ENCODE measurements around the gene CDC42BPG. TPM values are rescaled to one million over a fixed set of nuclear protein-coding genes. Genes with fewer than 3 reads are reported as not detected.

CDC42BPG gene
- total and polyA plus RNA-seq, 10 of the 15 experiments (the other 5 are each of a cell fraction or from before 2014, with no cell fraction given) = 0.02 to 1.3 (median 0.09) TPM; not detected in 1

DNA sequence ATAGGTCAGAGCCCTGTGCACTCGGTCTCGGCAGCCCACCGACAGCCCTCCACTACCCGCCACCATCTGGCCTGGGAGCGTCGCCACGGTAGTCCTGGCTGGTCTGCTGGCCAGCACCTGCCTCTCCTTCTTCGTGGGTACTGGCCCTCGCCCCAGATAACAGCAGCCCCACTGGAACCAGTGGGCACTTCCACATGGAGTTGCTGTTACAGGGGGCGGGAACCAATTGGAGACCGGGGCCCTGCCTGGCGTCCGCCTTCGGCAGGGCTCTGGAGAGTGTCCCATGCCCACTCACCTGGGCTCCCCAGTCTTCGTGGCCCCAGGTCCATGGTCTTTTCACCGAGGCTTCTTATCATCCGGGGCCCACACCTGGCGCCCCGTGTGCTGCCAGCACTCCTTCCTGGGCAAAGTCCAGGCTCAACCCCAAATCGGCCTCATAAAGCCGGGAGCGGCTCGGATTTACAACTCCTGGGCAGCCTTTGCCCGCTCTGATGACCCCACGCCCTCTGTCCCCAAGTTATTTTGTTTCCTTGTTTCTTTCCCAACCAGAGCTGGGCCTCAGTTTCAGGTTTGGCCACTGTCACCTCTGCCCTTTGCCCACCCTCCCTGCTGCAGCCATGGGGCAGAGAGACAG, 46.9 kb upstream of the CDC42BPG start:
- no TSS peak for BruUV-seq (replicated peaks)
- SMC1A ChIA-PET (ENCODE audit: uncharacterized antibody, unreplicated experiment) = interaction anchor here (0.6 to 7.2 kb wide), 5 partner anchors 11 to 43 kb away, joined by 3 to 138 read pairs (median 12); no protein-coding TSS in a partner anchor
- WGBS (ENCODE audit: insufficient coverage, insufficient replicate concordance, low lambda C conversion rate, missing lambda C conversion rate) = 63% methylated on average over 25 of the region's 25 CpGs
- Histone ChIP-seq H3K9ac (ENCODE audit: control insufficient read depth, insufficient read depth, low read length) (no peak overlapping the region), H3K4me2 (ENCODE audit: control insufficient read depth, insufficient read depth) (no peak overlapping the region), H3K27ac (ENCODE audit: control insufficient read depth, insufficient read depth) (no peak overlapping the region), H3K4me3 (no peak overlapping the region), H2AFZ (ENCODE audit: control insufficient read depth, low read depth, low read length) (no peak overlapping the region), H4K20me1 (ENCODE audit: control insufficient read depth, insufficient read depth) (no peaks in the 10 kb centered on the region), H3K36me3 (ENCODE audit: control insufficient read depth in 2 of 2, insufficient read depth in 2 of 2, low read length in 1 of 2) (no peaks in the 10 kb centered on the region), H3K79me2 (ENCODE audit: control insufficient read depth, insufficient read depth, low read length) (no peaks in the 10 kb centered on the region), H3K27me3 (replicated peaks in 1 of 2; ENCODE audit: control insufficient read depth in 2 of 2, insufficient read depth in 2 of 2, low read length in 1 of 2) (no peaks in the 10 kb centered on the region), H3K4me1 (ENCODE audit: control insufficient read depth, insufficient read depth, low read length) (peaks cover 12% of the 10 kb centered on the region), H3K9me3 (replicated peaks; ENCODE audit: control insufficient read depth, insufficient read depth, low read length) (no peaks in the 10 kb centered on the region)
- POLR2A ChIA-PET = interaction anchor here (1.1 to 19.9 kb wide), 2 partner anchors 33 to 44 kb away, joined by 3 to 620 read pairs; no protein-coding TSS in a partner anchor
- no peak for ATAC-seq
- intact Hi-C loops (cut with micrococcal nuclease; ENCODE audit: unreplicated experiment) = no loop called here
- RAD21 ChIA-PET (ENCODE audit: unreplicated experiment) = interaction anchor here (0.8 to 5.7 kb wide), 4 partner anchors 22 to 43 kb away, joined by 3 to 101 read pairs (median 34); no protein-coding TSS in a partner anchor
- CTCF ChIA-PET = interaction anchor here (0.5 to 30.0 kb wide), 6 partner anchors 11 to 275 kb away, joined by 3 to 1208 read pairs (median 22); partner anchors contain the start of genes CDC42BPG and EHD1
- no peak for FAIRE-seq
- DNase-seq (ENCODE audit: low read depth, low spot score) = no peak
- in situ Hi-C loops (cut with MboI) = loop anchor here (5.0 kb wide), 1 partner anchor 44 kb away; no protein-coding TSS in a partner anchor
- TF ChIP-seq RBBP5 (conservative IDR thresholded peaks at IDR 0.05) (no peak), CREB1 (IDR thresholded peaks at IDR 0.05; ENCODE audit: low read depth) (no peak), TAF1 (IDR thresholded peaks at IDR 0.05; ENCODE audit: borderline replicate concordance, low read depth, low read length) (no peak), PAX5 (IDR thresholded peaks at IDR 0.05; ENCODE audit: borderline replicate concordance, low read depth, low read length) (no peak), MTA2 (IDR thresholded peaks at IDR 0.05; ENCODE audit: low read depth) (no peak), KAT2A (conservative IDR thresholded peaks at IDR 0.05; ENCODE audit: control insufficient read depth, low read depth, low read length) (no peak), ATF7 (IDR thresholded peaks at IDR 0.05; ENCODE audit: low read depth) (no peak), HCFC1 (IDR thresholded peaks at IDR 0.05; ENCODE audit: low read length) (no peak), RUNX3 (IDR thresholded peaks at IDR 0.05; ENCODE audit: low read length) (no peak), CBX5 (IDR thresholded peaks at IDR 0.05; ENCODE audit: low read depth) (no peak), SUZ12 (IDR thresholded peaks at IDR 0.05; ENCODE audit: unreplicated experiment) (no peak), CHD4 (IDR thresholded peaks at IDR 0.05) (no peak)
- TF ChIP-seq, protein P1, sequence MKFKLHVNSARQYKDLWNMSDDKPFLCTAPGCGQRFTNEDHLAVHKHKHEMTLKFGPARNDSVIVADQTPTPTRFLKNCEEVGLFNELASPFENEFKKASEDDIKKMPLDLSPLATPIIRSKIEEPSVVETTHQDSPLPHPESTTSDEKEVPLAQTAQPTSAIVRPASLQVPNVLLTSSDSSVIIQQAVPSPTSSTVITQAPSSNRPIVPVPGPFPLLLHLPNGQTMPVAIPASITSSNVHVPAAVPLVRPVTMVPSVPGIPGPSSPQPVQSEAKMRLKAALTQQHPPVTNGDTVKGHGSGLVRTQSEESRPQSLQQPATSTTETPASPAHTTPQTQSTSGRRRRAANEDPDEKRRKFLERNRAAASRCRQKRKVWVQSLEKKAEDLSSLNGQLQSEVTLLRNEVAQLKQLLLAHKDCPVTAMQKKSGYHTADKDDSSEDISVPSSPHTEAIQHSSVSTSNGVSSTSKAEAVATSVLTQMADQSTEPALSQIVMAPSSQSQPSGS (IDR thresholded peaks at IDR 0.05; ENCODE audit: low read length) = no peak
- TF ChIP-seq, protein P2, sequence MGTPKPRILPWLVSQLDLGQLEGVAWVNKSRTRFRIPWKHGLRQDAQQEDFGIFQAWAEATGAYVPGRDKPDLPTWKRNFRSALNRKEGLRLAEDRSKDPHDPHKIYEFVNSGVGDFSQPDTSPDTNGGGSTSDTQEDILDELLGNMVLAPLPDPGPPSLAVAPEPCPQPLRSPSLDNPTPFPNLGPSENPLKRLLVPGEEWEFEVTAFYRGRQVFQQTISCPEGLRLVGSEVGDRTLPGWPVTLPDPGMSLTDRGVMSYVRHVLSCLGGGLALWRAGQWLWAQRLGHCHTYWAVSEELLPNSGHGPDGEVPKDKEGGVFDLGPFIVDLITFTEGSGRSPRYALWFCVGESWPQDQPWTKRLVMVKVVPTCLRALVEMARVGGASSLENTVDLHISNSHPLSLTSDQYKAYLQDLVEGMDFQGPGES (IDR thresholded peaks at IDR 0.05) = no peak
- TF ChIP-seq, protein P3, sequence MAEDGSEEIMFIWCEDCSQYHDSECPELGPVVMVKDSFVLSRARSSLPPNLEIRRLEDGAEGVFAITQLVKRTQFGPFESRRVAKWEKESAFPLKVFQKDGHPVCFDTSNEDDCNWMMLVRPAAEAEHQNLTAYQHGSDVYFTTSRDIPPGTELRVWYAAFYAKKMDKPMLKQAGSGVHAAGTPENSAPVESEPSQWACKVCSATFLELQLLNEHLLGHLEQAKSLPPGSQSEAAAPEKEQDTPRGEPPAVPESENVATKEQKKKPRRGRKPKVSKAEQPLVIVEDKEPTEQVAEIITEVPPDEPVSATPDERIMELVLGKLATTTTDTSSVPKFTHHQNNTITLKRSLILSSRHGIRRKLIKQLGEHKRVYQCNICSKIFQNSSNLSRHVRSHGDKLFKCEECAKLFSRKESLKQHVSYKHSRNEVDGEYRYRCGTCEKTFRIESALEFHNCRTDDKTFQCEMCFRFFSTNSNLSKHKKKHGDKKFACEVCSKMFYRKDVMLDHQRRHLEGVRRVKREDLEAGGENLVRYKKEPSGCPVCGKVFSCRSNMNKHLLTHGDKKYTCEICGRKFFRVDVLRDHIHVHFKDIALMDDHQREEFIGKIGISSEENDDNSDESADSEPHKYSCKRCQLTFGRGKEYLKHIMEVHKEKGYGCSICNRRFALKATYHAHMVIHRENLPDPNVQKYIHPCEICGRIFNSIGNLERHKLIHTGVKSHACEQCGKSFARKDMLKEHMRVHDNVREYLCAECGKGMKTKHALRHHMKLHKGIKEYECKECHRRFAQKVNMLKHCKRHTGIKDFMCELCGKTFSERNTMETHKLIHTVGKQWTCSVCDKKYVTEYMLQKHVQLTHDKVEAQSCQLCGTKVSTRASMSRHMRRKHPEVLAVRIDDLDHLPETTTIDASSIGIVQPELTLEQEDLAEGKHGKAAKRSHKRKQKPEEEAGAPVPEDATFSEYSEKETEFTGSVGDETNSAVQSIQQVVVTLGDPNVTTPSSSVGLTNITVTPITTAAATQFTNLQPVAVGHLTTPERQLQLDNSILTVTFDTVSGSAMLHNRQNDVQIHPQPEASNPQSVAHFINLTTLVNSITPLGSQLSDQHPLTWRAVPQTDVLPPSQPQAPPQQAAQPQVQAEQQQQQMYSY (CRISPR knock-in tag; IDR thresholded peaks at IDR 0.05) = no peak
- TF ChIP-seq, protein P4, sequence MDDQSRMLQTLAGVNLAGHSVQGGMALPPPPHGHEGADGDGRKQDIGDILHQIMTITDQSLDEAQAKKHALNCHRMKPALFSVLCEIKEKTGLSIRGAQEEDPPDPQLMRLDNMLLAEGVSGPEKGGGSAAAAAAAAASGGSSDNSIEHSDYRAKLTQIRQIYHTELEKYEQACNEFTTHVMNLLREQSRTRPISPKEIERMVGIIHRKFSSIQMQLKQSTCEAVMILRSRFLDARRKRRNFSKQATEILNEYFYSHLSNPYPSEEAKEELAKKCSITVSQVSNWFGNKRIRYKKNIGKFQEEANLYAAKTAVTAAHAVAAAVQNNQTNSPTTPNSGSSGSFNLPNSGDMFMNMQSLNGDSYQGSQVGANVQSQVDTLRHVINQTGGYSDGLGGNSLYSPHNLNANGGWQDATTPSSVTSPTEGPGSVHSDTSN (IDR thresholded peaks at IDR 0.05; ENCODE audit: insufficient replicate concordance, low read depth, low read length) = no peak
